Memory B cell (primary cell): ENCODE data around the gene TBC1D30.

Source experiments
- ATAC-seq: fragments of 150-1000 bp; cut with Tn5 transposase; 2 replicates; pipeline ENCODE4 v1.10.0; 2021; ENCODE audit warnings: low read depth, mild to moderate bottlenecking, moderate library complexity
- DNase-seq, 2 donors: peaks; one replicate each; pipeline ENCODE4 v3.0.0; 2022; ENCODE audit warnings: low spot score in 2 of 2
- H3K27ac Mint-ChIP-seq: one replicate; pipeline ENCODE4 v1.8.0; 2022; ENCODE audit warnings: mild to moderate bottlenecking, moderate library complexity, mixed read lengths
- H3K27me3 Mint-ChIP-seq: one replicate; pipeline ENCODE4 v1.8.0; 2022; ENCODE audit warnings: mixed read lengths
- H3K36me3 Mint-ChIP-seq: one replicate; pipeline ENCODE4 v1.8.0; 2022; ENCODE audit warnings: mild to moderate bottlenecking, mixed read lengths
- H3K4me1 Mint-ChIP-seq: one replicate; pipeline ENCODE4 v1.8.0; 2022; ENCODE audit warnings: mixed read lengths
- H3K4me3 Mint-ChIP-seq: one replicate; pipeline ENCODE4 v1.8.0; 2022; ENCODE audit warnings: mild to moderate bottlenecking, moderate library complexity, mixed read lengths
- H3K9me3 Mint-ChIP-seq: one replicate; pipeline ENCODE4 v1.8.0; 2022; ENCODE audit warnings: mixed read lengths

Gene TBC1D30

DNA sequence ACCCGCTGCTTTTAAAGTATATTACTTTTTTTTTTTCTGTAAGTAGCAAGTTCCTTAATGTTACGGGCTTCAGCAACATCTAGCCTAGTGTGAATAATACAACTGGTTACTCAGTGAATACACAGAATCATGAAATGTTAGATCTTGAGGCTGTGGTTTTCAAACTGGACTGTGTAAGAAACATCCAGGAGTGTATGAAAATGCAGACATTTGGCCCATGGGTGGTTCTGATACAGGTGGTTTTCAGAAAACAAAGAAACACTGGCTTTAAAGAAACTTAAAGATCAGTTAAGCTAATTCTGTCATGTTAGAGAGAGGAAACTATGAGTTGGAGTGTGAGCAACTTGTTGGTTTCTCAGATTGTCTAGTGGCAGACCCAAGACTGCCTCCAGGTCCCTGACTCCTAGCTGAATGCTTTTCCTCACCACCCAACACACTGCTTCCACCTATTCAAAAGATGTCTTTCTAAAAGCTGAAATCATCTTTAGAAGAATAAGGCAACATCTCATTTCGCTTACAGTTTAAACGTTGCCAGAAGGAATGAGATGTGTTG is 36.1 kb downstream of the TBC1D30 start:
- Mint-ChIP-seq H3K4me1 (no peaks in the 10 kb centered on the region), H3K27me3 (peaks cover 19% of the 10 kb centered on the region), H3K36me3 (no peaks in the 10 kb centered on the region), H3K9me3 (no peaks in the 10 kb centered on the region), H3K4me3 (no peak overlapping the region), H3K27ac (no peak overlapping the region)
- DNase-seq (no peak), ATAC-seq (no peak)

DNA sequence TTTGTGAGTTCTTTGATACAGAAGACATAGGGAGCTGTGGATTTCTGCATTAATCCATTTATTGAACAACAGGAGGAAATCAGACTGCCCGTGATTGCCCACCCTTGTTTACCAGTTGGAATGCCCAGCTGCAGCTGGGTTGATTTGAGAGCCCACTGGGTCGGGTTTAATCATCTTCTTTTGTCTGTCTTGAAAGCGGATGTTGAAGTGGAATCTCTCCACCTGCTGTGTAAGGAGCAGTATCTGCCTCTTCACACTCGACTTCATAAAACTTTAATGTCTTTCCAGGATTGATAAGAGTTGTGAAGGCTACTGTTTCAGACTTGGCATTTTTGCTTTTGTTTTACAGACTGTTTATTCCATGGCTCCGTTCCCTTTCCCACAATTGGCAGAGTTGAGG is 39.9 kb downstream of the TBC1D30 start:
- no peaks in the 10 kb centered on the region for H3K36me3 Mint-ChIP-seq
- no peak overlapping the region for H3K27ac Mint-ChIP-seq
- DNase-seq (no peak), ATAC-seq (no peak)
- H3K4me1 Mint-ChIP-seq, result no peaks in the 10 kb centered on the region
- H3K27me3 Mint-ChIP-seq, result peaks cover 10% of the 10 kb centered on the region
- no peak overlapping the region for H3K4me3 Mint-ChIP-seq
- no peaks in the 10 kb centered on the region for H3K9me3 Mint-ChIP-seq

DNA sequence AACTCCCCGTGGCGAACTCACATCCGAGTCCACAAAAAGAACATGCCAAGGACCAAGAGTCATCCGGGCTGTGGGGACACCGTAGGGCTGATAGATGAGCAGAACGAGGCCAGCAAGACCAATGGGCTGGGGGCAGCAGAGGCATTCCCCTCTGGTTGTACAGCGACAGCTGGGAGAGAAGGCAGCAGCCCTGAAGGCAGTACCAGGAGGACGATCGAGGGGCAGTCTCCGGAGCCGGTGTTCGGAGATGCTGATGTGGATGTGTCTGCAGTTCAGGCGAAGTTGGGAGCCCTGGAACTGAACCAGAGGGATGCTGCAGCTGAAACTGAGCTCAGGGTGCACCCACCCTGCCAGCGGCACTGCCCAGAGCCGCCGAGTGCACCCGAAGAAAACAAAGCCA is 50.7 kb downstream of the TBC1D30 start:
- ATAC-seq, result no peak
- H3K27ac Mint-ChIP-seq, result no peak overlapping the region
- no peak for DNase-seq

DNA sequence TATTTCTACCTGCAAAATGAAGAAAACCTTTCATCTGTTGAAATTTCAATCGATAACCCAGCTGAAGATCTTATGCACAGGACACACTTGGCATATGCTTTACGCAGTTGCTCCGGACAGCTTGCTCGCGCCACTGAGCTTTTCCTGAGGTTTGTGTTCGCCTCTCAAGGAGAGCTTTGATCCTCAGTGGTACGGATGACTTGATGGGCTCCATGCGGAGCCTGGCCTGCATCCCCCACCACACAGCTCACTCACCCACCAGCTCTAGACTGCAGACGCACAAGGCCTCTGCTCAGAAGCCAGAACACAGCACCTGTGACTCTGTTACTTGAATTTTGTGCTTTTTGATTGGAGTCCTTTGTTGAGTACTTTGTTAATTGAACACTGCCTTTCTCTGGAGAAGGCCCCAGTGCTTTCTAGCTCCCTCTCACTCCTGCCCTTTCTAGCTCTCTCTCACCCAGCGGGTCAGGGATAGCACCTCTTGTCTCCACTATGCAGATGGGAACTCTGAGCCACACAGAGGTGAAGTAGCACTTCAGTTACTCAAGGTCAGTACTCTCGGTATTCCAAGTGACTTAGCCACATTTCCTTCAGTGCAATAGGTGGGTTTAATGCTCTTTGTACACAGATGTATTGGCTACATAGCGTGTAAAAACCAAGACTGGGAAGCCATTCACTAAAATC is 52.1 kb downstream of the TBC1D30 start:
- no peak for ATAC-seq
- peaks cover 2% of the 10 kb centered on the region for H3K9me3 Mint-ChIP-seq

More for the DNA sequence above, 50.7 kb downstream of the TBC1D30 start:
- H3K27me3 Mint-ChIP-seq, result peaks cover 1% of the 10 kb centered on the region
- no peaks in the 10 kb centered on the region for H3K4me1 Mint-ChIP-seq
- no peaks in the 10 kb centered on the region for H3K36me3 Mint-ChIP-seq
- no peak overlapping the region for H3K4me3 Mint-ChIP-seq
- no peaks in the 10 kb centered on the region for H3K9me3 Mint-ChIP-seq

DNA sequence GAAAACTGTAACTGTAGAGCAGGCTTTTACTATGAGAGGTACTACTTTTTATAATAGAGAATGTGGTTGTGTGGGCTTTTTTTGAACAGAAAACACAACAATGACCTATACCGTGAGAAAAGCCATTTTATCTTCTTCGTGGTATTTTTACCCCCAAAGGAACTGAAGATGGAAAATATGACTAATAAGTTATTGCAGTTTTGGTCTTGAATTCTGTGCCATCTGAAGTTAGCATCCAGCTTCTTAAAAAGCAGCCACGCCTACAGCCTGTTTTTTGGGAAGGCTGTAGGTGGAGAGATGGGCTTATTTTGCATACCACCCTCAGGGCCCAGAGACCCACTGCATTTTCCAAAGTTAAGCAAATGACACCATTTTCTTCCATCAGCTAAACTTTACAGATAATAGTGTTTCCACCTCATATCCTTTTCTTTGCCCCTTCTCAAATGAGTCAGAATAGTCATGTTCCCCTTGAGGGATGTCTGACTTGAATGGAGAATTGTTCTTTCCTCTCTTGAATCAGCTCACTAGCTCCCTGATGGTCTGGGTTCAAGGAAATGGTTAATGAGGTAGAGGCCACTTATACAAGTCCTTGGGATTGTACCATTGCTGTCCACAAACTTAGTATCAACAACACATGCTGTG is 53.0 kb downstream of the TBC1D30 start:
- Mint-ChIP-seq H3K36me3 (no peaks in the 10 kb centered on the region), H3K4me1 (no peaks in the 10 kb centered on the region), H3K4me3 (no peak overlapping the region), H3K27ac (no peak overlapping the region), H3K27me3 (peaks cover 3% of the 10 kb centered on the region), H3K9me3 (peaks cover 2% of the 10 kb centered on the region)
- DNase-seq (no peak), ATAC-seq (no peak)

More for the DNA sequence above, 52.1 kb downstream of the TBC1D30 start:
- no peak for DNase-seq
- H3K4me1 Mint-ChIP-seq, result no peaks in the 10 kb centered on the region
- no peak overlapping the region for H3K27ac Mint-ChIP-seq
- peaks cover 1% of the 10 kb centered on the region for H3K27me3 Mint-ChIP-seq
- no peak overlapping the region for H3K4me3 Mint-ChIP-seq
- H3K36me3 Mint-ChIP-seq, result no peaks in the 10 kb centered on the region

DNA sequence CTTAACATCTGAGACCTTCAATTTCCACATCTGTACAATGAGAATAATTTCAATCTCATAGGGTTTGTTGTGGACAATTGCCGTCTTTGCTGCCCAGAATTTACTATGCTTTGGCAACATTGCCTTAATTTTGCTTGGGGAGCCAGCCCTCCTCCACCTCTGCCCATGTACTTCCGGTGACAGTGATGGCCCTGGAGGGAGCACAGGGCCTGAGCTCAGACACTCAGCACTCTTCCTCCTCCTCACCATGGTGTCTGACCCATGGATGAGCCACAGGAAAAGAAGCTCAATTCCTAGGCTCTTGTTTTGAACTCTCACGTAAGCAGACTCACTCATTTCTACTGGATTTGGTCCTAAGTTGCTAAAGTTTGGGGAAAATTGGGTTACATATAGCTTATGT is 58.2 kb downstream of the TBC1D30 start:
- ATAC-seq (no peak), DNase-seq (no peak)
- Mint-ChIP-seq H3K36me3 (no peaks in the 10 kb centered on the region), H3K27me3 (peaks cover 4% of the 10 kb centered on the region), H3K27ac (no peak overlapping the region), H3K9me3 (peaks cover 2% of the 10 kb centered on the region), H3K4me3 (no peak overlapping the region), H3K4me1 (no peaks in the 10 kb centered on the region)

DNA sequence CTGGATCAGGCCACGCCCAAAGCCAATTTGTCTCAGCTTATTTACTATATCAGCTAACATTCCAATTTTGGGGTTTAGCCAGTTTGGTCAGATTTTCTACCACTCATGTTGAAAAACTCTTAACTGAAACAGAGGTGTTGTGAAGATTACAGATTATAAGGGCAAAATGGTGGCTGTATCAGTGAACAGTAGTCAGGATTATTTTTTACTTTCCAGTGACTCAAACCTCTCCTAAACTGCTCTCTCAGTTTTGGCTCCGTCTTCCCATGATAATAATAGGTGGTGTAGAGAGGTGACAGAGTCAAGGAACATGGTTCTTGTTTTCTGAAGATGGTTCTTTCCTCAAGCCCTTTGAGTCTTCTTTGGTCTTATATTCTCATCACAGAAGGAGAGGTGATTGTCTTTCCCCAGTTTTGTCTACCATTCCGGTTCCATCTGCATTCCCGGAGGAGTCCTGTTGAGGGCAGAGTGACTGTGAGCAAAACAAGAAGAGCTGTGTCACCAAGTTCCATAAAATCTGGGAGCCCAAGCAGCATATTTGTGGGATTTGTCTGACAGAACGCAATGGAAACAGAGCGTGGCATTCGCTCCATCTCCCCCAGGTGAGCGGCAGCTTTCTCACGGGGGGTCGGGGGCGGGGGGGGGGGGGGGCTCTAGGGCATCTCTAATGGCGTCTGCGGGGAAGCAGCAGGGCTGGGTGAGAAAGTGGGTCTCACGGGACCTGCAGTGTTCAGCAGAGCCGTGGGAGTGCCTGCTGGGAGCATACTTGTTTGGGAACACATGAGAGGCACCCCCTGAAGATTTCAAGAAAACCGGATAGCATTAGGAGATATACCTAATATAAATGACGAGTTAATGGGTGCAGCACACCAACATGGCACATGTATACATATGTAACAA is 59.1 kb downstream of the TBC1D30 start:
- no peak overlapping the region for H3K4me3 Mint-ChIP-seq
- peaks cover 4% of the 10 kb centered on the region for H3K27me3 Mint-ChIP-seq
- DNase-seq (no peak), ATAC-seq (no peak)
- no peaks in the 10 kb centered on the region for H3K36me3 Mint-ChIP-seq
- H3K27ac Mint-ChIP-seq, result no peak overlapping the region
- H3K4me1 Mint-ChIP-seq, result no peaks in the 10 kb centered on the region
- H3K9me3 Mint-ChIP-seq, result peaks cover 2% of the 10 kb centered on the region

DNA sequence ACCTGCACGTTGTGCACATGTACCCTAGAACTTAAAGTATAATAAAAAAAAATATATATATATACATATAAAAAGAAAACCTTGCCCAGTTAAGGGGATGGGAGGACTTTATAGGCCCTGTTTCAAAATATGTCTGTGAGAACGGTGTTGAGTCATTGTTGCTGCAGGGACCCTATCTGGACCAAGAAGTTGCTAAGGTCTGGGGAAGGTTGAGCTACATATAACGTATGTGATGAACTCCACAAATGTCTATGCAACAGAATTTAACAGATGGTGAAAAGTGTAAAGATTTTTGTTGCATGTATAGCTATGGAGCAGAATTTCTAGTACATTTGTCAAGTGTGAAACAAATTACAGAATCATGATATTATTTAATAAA is 59.7 kb downstream of the TBC1D30 start:
- DNase-seq (no peak), ATAC-seq (no peak)
- H3K27ac Mint-ChIP-seq, result no peak overlapping the region
- H3K36me3 Mint-ChIP-seq, result no peaks in the 10 kb centered on the region
- peaks cover 2% of the 10 kb centered on the region for H3K9me3 Mint-ChIP-seq
- H3K4me3 Mint-ChIP-seq, result no peak overlapping the region
- H3K27me3 Mint-ChIP-seq, result peaks cover 3% of the 10 kb centered on the region
- no peaks in the 10 kb centered on the region for H3K4me1 Mint-ChIP-seq

DNA sequence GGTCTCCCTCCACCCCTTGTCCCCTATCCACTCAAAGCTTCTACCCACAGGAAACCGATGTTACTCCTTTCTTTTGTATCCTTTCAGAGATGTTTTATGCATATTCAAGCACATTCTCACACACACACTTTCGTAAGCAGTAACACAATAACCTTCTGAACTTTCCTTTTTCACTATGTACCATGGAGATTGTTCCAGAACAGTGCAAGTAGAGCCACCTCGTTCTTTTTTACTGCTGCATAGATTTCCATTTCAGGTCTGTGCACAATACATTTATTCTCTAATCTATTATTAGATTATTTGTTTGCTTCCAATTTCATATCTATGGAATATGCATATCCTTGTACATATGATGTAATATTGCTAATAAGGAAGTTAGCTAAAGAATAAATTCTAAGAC is 60.3 kb downstream of the TBC1D30 start:
- no peaks in the 10 kb centered on the region for H3K4me1 Mint-ChIP-seq
- ATAC-seq, result no peak
- H3K4me3 Mint-ChIP-seq, result no peak overlapping the region
- peaks cover 3% of the 10 kb centered on the region for H3K27me3 Mint-ChIP-seq
- no peak for DNase-seq
- peaks cover 2% of the 10 kb centered on the region for H3K9me3 Mint-ChIP-seq
- no peaks in the 10 kb centered on the region for H3K36me3 Mint-ChIP-seq
- no peak overlapping the region for H3K27ac Mint-ChIP-seq

DNA sequence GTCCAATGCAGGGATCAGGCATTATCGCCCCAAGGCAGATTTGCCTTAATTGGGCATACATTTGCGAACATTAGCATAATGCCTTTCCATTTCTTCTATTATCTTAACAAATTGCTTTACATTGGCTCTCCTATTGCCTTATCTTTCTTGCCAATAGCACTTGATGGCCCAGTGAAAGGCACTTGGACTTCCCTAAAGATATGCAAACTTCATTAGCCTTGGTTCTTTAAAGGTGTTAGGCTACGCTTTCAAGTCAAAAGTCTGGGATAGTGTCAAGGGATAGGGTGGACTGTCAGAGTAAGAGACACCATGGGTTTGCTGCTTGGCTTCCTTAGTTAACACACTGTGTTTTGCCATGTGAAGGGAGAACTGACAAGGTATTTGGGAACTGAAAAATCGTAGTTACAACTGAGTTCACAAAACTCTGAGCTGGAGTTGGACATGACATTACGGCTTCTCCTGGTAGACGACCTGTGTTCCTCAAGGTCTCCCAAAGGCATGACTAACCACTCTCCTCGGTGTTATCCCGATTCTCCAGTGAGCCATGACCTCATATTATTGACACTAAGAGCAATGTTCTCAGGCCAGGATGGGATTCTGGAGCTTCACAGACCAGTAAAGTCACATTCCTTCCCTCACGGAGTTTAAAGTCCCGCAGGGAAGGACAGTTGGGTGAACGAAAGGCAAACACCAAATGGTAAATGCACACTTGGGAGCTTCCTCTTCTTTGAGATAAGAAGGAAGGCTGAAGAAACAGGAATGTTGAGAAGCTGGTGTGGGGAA is 65.2 kb downstream of the TBC1D30 start:
- H3K4me3 Mint-ChIP-seq, result no peak overlapping the region
- H3K4me1 Mint-ChIP-seq, result no peaks in the 10 kb centered on the region
- peaks cover 8% of the 10 kb centered on the region for H3K27me3 Mint-ChIP-seq
- H3K27ac Mint-ChIP-seq, result no peak overlapping the region
- H3K36me3 Mint-ChIP-seq, result no peaks in the 10 kb centered on the region
- DNase-seq (no peak), ATAC-seq (no peak)
- H3K9me3 Mint-ChIP-seq, result no peaks in the 10 kb centered on the region

DNA sequence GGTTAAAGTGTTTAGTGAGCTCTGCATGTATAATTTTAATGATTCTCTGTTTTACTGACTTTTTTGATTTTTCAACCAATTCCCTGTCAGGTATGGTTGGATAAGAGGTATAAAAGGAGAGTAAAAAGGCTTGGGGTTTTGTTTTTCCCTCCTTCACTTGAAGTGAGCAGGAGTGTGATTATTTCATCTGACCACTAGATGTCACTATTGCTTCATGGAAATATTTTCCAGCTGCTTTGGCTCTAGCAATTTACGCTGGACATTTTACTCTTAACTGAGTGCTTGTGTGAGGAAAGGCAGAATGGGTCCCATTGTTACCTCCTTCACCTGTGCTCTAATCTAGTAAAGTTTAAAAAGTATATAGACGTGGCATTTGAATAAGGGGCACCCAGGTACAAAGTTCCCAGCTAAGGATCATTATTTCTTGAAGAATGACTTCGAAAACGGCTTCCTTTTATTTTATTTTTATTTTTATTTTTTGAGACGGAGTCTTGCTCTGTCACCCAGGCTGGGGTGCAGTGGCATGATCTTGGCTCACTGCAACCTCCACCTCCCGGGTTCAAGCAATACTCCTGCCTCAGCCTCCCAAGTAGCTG is 66.5 kb downstream of the TBC1D30 start:
- no peak overlapping the region for H3K4me3 Mint-ChIP-seq
- DNase-seq (peak; percentile 13 to 57), ATAC-seq (peak; percentile 45)
- no peaks in the 10 kb centered on the region for H3K9me3 Mint-ChIP-seq
- H3K4me1 Mint-ChIP-seq, result no peaks in the 10 kb centered on the region
- H3K36me3 Mint-ChIP-seq, result no peaks in the 10 kb centered on the region
- peaks cover 8% of the 10 kb centered on the region for H3K27me3 Mint-ChIP-seq
- H3K27ac Mint-ChIP-seq, result no peak overlapping the region

DNA sequence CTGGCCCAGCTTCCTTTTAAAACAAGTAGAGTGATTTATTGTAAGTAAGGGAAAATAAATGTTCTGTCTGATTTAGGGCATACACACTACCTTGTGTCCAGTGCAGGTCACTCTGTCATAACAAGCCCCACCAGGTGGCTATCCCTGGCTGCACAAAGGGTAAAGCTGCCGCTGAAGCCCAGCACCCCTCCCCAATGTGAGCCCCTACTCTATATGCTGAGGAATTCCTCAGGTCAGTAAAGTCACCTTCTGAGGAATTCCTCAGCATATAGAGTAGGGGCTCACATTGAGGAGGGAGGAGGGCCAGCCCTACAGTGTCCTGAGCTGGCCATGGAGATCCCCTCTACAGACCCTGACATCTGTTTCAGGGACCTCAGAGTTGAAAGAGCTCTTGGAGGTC is 67.2 kb downstream of the TBC1D30 start:
- H3K9me3 Mint-ChIP-seq, result no peaks in the 10 kb centered on the region
- H3K27ac Mint-ChIP-seq, result no peak overlapping the region
- DNase-seq, result no peak
- no peaks in the 10 kb centered on the region for H3K4me1 Mint-ChIP-seq
- no peak overlapping the region for H3K4me3 Mint-ChIP-seq
- peaks cover 8% of the 10 kb centered on the region for H3K27me3 Mint-ChIP-seq
- no peak for ATAC-seq
- no peaks in the 10 kb centered on the region for H3K36me3 Mint-ChIP-seq

DNA sequence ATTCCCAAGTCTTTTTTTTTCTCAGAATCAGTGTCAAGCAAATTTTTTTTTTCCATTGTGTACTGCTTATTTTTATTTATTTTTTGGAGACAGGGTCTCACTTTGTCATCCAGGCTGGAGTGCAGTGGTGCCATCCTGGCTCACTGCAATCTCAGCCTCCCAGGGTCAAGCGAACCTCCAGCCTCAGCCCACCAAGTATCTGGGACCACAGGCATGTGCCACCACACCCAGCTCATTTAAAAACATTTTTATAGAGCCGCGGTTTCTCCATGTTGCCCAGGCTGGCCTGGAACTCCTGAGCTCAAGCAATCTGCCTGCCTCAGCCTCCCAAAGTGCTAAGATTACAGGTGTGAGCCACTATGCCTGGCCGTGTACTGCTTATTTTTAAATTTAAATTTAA is 68.1 kb downstream of the TBC1D30 start:
- H3K27ac Mint-ChIP-seq, result no peak overlapping the region
- no peaks in the 10 kb centered on the region for H3K9me3 Mint-ChIP-seq
- no peaks in the 10 kb centered on the region for H3K36me3 Mint-ChIP-seq
- H3K4me1 Mint-ChIP-seq, result no peaks in the 10 kb centered on the region
- H3K27me3 Mint-ChIP-seq, result peaks cover 6% of the 10 kb centered on the region
- no peak for ATAC-seq
- no peak overlapping the region for H3K4me3 Mint-ChIP-seq
- DNase-seq, result no peak
